K562 (cell line): ENCODE data around the gene SLC16A5. TPM values are rescaled to one million over a fixed set of nuclear protein-coding genes. Genes with fewer than 3 reads are reported as not detected.

ENCODE experiments used
- ATF7 ChIP-seq: fragments of 450-650 bp; IDR thresholded peaks from 2 replicates; pipeline ENCODE4 v1.7.1; 2014; ENCODE audit warnings: mild to moderate bottlenecking, moderate library complexity
- BACH1 ChIP-seq: fragments of 200-800 bp; sonication (Bioruptor generic); IDR thresholded peaks from 2 replicates; pipeline ENCODE4 v1.6.1; 2016; ENCODE audit warnings: missing genetic modification characterization, missing compliant biosample characterization
- EGR1 ChIP-seq: fragments of 450-650 bp; conservative IDR thresholded peaks from 2 replicates; pipeline ENCODE4 v1.6.1; 2017; ENCODE audit warnings: mild to moderate bottlenecking
- FOXA3 ChIP-seq, 2 experiments: fragments of 450-650 bp in 1 of 2; sonication (generic) in 1 of 2; formaldehyde crosslinking; IDR thresholded peaks in 1 of 2; conservative IDR thresholded peaks in 1 of 2; 2 replicates each; pipeline versions ENCODE4 v1.4.0 to v1.8.0; 2020 to 2022; ENCODE audit warnings: mild to moderate bottlenecking in 2 of 2, missing genetic modification reagents in 1 of 2
- FOXK1 ChIP-seq: sonication (generic); formaldehyde crosslinking; IDR thresholded peaks from 2 replicates; pipeline ENCODE4 v1.8.0; 2022; ENCODE audit warnings: missing genetic modification reagents, mild to moderate bottlenecking, borderline replicate concordance
- KLF13 ChIP-seq: fragments of 450-650 bp; IDR thresholded peaks from 2 replicates; pipeline ENCODE4 v1.6.1; 2016; ENCODE audit warnings: missing genetic modification characterization, low read depth, mild to moderate bottlenecking, missing compliant biosample characterization, moderate library complexity, borderline replicate concordance
- LARP7 ChIP-seq: fragments of 450-650 bp; IDR thresholded peaks from 2 replicates; pipeline ENCODE4 v1.6.1; 2016
- LCOR ChIP-seq: sonication (generic); formaldehyde crosslinking; IDR thresholded peaks from 2 replicates; pipeline ENCODE4 v1.8.0; 2022; ENCODE audit warnings: mild to moderate bottlenecking, missing genetic modification reagents
- MAFG ChIP-seq: fragments of 450-650 bp; conservative IDR thresholded peaks from 2 replicates; pipeline ENCODE4 v1.6.1; 2016; ENCODE audit warnings: missing genetic modification characterization, missing compliant biosample characterization
- MAFK ChIP-seq: IDR thresholded peaks from 2 replicates; pipeline ENCODE4 v1.6.1; 2011; ENCODE audit warnings: low read length, improper control_type of control experiment
- NFE2 ChIP-seq: IDR thresholded peaks from 2 replicates; pipeline ENCODE4 v1.6.1; 2014; ENCODE audit warnings: antibody characterized with exemption, low read depth
- POLR2A ChIP-seq: fragments of 450-650 bp; conservative IDR thresholded peaks from 2 replicates; pipeline ENCODE4 v1.6.1; 2016
- RBFOX2 ChIP-seq: fragments of 200-400 bp; formaldehyde crosslinking; IDR thresholded peaks from 2 replicates; pipeline ENCODE4 v1.6.1; 2017; ENCODE audit warnings: low read depth, mild to moderate bottlenecking, low read length, moderate library complexity
- SRSF9 ChIP-seq: fragments of 200-400 bp; formaldehyde crosslinking; IDR thresholded peaks from 2 replicates; pipeline ENCODE4 v1.6.1; 2017; ENCODE audit warnings: low read depth, low read length, borderline replicate concordance
- TAF1 ChIP-seq: IDR thresholded peaks from 2 replicates; pipeline ENCODE4 v1.6.1; 2011; ENCODE audit warnings: mild to moderate bottlenecking, low read length, moderate library complexity; ENCODE audit not compliant: insufficient read depth, control insufficient read depth, severe bottlenecking; ENCODE audit errors: extremely low read depth
- TEAD4 ChIP-seq, 2 experiments: sonication (generic) in 1 of 2; formaldehyde crosslinking in 1 of 2; IDR thresholded peaks; 2 replicates each; pipeline versions ENCODE4 v1.6.1 to v1.8.0; 2012 to 2022; ENCODE audit warnings: borderline replicate concordance in 1 of 2, inconsistent platforms in 1 of 2, low read length in 1 of 2, mild to moderate bottlenecking in 1 of 2, missing genetic modification reagents in 1 of 2
- ZBTB7A ChIP-seq: IDR thresholded peaks from 2 replicates; pipeline ENCODE4 v1.6.1; 2011; ENCODE audit warnings: low read depth, mild to moderate bottlenecking, low read length, moderate library complexity, borderline replicate concordance; ENCODE audit not compliant: control insufficient read depth
- ZEB2 ChIP-seq: fragments of 450-650 bp; IDR thresholded peaks from 2 replicates; pipeline ENCODE4 v1.6.1; 2016
- ZNF644 ChIP-seq: fragments of 200-800 bp; sonication (Bioruptor generic); IDR thresholded peaks from 2 replicates; pipeline ENCODE4 v1.6.1; 2016; ENCODE audit warnings: low read depth, missing genetic modification characterization, missing compliant biosample characterization
- ZNF780A ChIP-seq: fragments of 250-450 bp; sonication (Bioruptor Pico); IDR thresholded peaks from 2 replicates; pipeline ENCODE4 v1.5.0; 2021; ENCODE audit warnings: mild to moderate bottlenecking
- polyA plus RNA-seq, 8 experiments: library from polyadenylated mRNA; depleted of rRNA in 4 of 8; stranded (reverse) in 5 of 8; unstranded in 3 of 8; fragments of >200 nt; fragmentation: Nextera tagmentation in 2 of 8; fragmentation: Illumina TruSeq in 1 of 8; extraction: Ambion mirVana in 2 of 8; extraction: Trizol in 1 of 8; gene quantifications; 2 replicates each; pipeline versions ENCODE4 v1.2.1 to v1.2.3, GENCODE V29; 2011 to 2014; ENCODE audit warnings: inconsistent platforms in 1 of 8, missing spikeins in 1 of 8
- total RNA-seq, 7 experiments: library from RNA; depleted of rRNA in 6 of 7; stranded (reverse); fragments of >200 nt in 6 of 7; fragmentation: Illumina TruSeq in 2 of 7; extraction: Trizol in 2 of 7; gene quantifications; 2 replicates each; pipeline versions ENCODE4 v1.2.1 to v1.2.3, GENCODE V29; 2011 to 2021; ENCODE audit warnings: low replicate concordance in 1 of 7
- TF ChIP-seq, protein P1 (sequence below): sonication (generic); formaldehyde crosslinking; IDR thresholded peaks from 2 replicates; pipeline ENCODE4 v1.9.0; 2022; ENCODE audit warnings: mild to moderate bottlenecking, missing genetic modification reagents

Gene SLC16A5
- total and polyA plus RNA-seq, 9 of the 15 experiments (the other 6 are each of a cell fraction or from before 2014, with no cell fraction given) = 0.06 to 2.6 (median 0.91) TPM

GRCh38 chr17:75096082-75096625 is 8.4 kb downstream of the SLC16A5 start (continued):
- TF ChIP-seq FOXA3 (CRISPR knock-in tag; conservative IDR thresholded peaks at IDR 0.05 in 1 of 2, IDR thresholded peaks at IDR 0.05 in 1 of 2) (peak in 1 of 2 experiments; percentile 73; a peak in 1 of 4 replicates), SRSF9 (no peak), MAFG (peak; percentile 90), ZEB2 (peak; percentile 37; the same call in 1 of the 2 replicates), ZNF780A (CRISPR knock-in tag) (no peak), EGR1 (peak; percentile 70), BACH1 (tag) (peak; percentile 38; the same call in 1 of the 2 replicates), POLR2A (peak; percentile 71), KLF13 (tag) (0 out of 2 replicates have a peak, but pooled peaks have one; percentile 14), TAF1 (peak; percentile 75), FOXK1 (CRISPR knock-in tag) (no peak), RBFOX2 (peak; percentile 68), MAFK (peak; percentile 80), LARP7 (0 out of 2 replicates have a peak, but pooled peaks have one; percentile 36), TEAD4 (IDR thresholded peaks at IDR 0.05; ENCODE audit: low read length) (peak; percentile 94), TEAD4 (CRISPR knock-in tag; IDR thresholded peaks at IDR 0.05; ENCODE audit: borderline replicate concordance) (peak; percentile 92; the same call in 1 of the 2 replicates), ZNF644 (tag) (peak; percentile 72), NFE2 (peak; percentile 98), LCOR (0 out of 2 replicates have a peak, but pooled peaks have one; percentile 33), ATF7 (peak; percentile 72; the same call in 1 of the 2 replicates), ZBTB7A (peak; percentile 71)
- TF ChIP-seq, protein P1, sequence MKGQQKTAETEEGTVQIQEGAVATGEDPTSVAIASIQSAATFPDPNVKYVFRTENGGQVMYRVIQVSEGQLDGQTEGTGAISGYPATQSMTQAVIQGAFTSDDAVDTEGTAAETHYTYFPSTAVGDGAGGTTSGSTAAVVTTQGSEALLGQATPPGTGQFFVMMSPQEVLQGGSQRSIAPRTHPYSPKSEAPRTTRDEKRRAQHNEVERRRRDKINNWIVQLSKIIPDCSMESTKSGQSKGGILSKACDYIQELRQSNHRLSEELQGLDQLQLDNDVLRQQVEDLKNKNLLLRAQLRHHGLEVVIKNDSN (CRISPR knock-in tag) = no peak
